HG03064 (cell line): ENCODE measurements around the gene AFTPH.

Experiments
- ATAC-seq: cut with Tn5 transposase; IDR thresholded peaks from one replicate; pipeline ENCODE4 v1.9.1; 2021; ENCODE audit warnings: low read depth; ENCODE audit not compliant: unreplicated experiment

Gene AFTPH

GRCh38 chr2:64523666-64524603 lies at the start of gene AFTPH:
AFTPH (plus strand) TSS chr2:64524328; CDS start chr2:64551475, 27,147 bp downstream.
- peak; percentile 78 for ATAC-seq

DNA sequence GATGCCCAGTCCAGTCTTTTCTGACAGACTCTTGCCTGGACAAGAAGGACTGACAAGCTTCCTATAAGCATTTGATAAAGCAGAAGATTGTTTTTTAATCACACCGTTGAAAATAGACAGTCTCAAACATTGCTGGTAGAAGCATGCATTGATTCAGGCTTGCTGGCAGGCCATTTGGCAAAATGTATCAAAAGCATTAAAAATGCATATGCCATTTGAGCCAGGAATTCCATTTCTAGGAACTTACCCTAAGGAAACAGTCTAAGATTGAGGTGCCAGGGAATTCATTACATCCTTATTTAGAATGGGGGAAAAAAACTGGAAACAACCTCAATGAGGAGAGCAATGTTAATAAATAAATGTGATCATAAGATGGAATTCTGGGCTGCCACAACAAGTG lies 49.5 kb upstream of the AFTPH start:
- ATAC-seq, result no peak

GRCh38 chr2:64477037-64477436 lies 47.1 kb upstream of the AFTPH start:
- no peak for ATAC-seq

GRCh38 chr2:64477979-64478378 lies 46.1 kb upstream of the AFTPH start:
- no peak for ATAC-seq

DNA sequence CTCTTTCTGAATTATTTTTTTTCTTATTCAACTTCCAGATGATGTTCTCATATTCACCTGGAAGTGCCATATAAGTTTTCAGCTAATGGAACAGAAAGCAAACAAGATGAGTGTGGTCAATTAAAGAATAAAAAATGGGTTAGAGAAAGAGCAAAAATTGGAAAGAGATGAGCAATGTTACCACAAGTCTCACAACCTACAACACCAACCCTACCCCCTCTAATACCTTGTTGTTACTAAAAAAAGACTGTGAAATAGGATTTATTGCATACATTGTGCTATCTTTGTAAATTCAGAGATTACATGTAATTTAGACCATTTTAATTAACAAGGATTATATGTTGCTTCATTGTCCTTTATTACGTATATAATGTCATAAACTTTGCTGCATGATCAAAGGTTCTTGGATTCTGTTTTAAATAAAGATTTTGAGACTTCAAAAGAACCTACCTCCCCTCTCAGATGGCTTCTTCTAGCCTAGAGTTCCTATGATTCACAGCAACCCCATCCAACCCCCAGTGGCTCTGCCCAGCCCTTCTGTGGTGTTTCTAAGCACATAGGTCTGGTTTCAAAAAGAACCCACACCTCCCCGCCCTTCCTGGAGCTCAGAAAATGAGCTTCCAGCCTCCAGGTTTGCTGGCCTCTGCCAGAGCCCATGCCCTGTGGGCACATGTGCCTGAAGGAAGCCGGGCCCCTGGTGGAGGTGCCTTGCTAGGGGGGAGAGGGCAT lies 45.5 kb upstream of the AFTPH start:
- ATAC-seq, result no peak

DNA sequence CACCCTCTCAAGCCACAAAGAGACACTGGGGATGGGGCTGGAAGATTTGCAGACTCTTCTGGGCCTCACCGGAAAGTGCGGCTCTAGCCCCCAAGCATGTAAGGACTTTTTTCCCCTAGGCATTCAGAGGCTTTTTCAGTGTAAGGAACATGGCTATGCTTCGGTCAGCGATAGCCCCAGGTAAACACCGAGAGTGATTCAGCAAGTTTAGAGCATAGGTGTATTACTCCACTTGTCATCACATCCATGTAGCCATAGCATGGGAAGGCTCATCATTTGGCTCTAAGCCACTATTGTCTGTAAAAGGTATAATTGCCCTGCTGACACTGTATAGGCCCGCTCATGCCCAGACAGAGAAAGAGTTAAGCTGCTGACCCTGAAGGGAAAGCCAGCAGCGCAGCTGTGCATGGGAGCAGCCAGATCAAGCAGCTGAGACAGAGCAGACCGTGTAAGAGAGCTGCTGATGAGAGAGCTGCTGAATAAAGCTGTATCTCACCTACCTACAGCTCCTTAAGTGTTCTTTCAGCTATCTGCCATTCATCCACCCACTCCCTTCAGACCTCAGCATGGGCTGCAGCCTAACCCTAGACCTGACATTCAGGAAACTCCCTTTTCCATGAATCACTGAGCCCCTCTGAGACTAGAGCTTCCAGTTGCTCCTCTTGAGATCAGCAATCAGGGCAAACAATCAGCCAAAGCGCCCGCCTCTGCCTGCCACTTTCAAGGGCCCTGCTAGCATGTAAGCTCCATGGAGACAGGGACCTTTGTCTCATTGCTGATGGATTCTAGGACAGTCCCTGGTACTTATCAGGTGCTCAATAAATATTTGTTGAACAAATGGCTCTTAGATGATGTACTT lies 44.6 kb upstream of the AFTPH start:
- no peak for ATAC-seq

GRCh38 chr2:64481665-64482064 lies 42.5 kb upstream of the AFTPH start:
- ATAC-seq, result no peak

- ATAC-seq, result no peak
Measured at GRCh38 chr2:64482243-64482642, 41.9 kb upstream of the AFTPH start.

DNA sequence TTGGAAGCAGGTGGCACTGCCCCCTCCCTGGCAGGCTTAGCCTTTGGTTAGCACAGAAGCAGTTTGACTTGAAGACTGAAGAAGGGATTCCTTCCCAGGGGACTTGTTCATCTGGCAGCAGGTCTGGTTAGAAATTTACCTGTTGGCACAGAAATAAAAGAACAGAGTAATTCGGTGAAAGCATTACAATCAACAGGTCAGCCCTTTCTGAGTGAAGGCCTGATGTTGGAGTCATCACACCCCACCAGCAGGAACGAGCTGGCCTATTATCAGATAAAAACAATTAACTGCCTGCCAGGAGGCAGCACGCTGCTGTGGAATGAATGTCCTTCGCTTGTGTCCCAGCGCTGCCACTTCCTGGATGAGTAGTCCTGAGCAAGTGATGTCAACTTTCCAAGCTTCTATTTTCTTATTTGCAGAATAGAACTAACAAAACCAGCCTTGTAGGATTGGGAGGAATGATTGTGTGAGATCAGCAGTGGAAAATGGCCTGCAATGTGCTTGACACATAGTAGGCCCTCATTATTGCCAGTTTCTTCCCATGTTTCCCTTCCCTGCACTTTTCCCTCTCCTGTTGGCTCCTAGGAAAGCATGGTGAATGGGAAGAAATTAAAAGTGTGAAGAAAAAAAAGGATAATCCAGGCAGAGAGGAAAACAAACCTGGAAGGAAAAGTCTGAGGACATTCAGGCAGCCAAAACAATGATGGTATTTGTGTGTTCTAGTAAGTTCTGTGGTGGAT lies 41.2 kb upstream of the AFTPH start:
- ATAC-seq, result no peak

- no peak for ATAC-seq
Measured at GRCh38 chr2:64485331-64485730, 38.8 kb upstream of the AFTPH start.

DNA sequence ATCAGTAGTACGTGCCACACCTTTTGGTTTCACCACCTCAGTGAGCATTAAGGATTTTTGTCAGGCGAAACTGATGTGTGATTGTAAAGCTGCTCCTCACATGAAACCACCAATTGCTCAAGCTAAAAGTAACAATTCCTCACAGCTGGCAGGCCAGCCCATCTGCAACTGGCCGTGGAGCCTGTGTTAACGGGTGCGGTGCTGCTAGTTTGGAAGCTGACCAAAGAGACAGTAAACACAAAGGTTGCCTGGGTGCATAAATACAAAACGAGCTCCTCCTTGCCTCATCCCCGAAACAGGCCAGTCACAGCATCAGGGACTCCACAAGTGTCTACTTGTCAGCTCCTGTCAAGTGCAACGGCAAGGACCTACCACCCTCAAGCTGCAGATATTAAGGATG lies 38.2 kb upstream of the AFTPH start:
- no peak for ATAC-seq

GRCh38 chr2:64487256-64488049 lies 36.7 kb upstream of the AFTPH start:
- no peak for ATAC-seq

GRCh38 chr2:64488050-64488974 lies 35.8 kb upstream of the AFTPH start:
- no peak for ATAC-seq

- ATAC-seq, result no peak
Measured at GRCh38 chr2:64489081-64489751, 34.9 kb upstream of the AFTPH start.

- no peak for ATAC-seq
Measured at GRCh38 chr2:64491426-64491825, 32.7 kb upstream of the AFTPH start.

GRCh38 chr2:64492272-64492671 lies 31.9 kb upstream of the AFTPH start:
- ATAC-seq, result no peak

DNA sequence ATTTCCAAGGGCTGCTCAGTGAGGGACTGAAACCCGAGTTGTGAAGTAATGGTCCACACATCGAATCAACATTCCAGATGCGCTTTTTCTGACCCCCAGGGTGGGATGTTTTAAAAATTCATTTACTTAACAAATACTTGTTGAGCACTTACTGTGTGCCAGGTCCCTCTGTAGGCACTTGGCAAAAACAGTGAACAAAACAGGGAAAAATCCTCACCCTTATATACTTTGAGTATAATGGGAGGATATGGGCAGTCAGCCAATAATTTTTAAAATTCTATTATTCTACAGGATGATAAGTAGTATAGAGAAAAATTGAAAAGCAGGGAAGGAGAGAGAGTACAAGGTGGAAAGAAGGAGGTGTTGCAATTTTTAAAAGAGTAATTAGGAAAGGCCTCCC lies 31.3 kb upstream of the AFTPH start:
- ATAC-seq, result no peak

DNA sequence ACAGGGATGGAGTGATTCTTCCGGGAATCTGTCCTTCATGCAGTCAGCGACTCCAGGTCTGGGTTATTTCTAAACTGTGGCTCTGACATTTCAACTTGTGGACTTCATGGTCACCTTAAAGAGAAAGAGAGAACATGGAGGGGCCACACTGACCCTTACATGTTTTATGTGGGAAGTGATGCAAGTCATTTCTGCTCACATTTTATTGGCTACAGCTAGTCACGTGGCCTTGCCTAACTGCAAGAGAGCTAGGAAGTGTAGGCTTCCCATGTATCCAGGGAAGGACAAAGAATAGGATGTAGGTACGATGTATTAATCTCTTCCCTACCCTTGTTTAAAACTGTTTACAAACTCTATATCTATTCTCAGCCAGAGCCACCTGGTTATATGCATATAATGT lies 30.3 kb upstream of the AFTPH start:
- no peak for ATAC-seq
